BJ (cell line): ENCODE data around the gene COL23A1. TPM values are rescaled to one million over a fixed set of nuclear protein-coding genes. Genes with fewer than 3 reads are reported as not detected.

Source experiments
- CTCF ChIA-PET: fragments of 350-600 bp; formaldehyde crosslinking; extraction: SDS; loops from one replicate; lab custom pipeline; 2021; ENCODE audit warnings: antibody characterized with exemption, inconsistent platforms; lab: Yijun Ruan, JAX
- POLR2A ChIA-PET: fragments of 300-600 bp; sonication (Branson Sonifier 250); formaldehyde crosslinking; extraction: SDS; loops from one replicate; lab custom pipeline; 2021; ENCODE audit warnings: antibody characterized with exemption; lab: Charles Lee
- DNase-seq: peaks from one replicate; pipeline ENCODE4 v3.0.0-alpha.2; 2011; ENCODE audit warnings: low read depth
- H3K27me3 ChIP-seq: 2 replicates; pipeline ENCODE4 v1.6.0; 2011; ENCODE audit warnings: low read length; ENCODE audit not compliant: control insufficient read depth, insufficient read depth
- H3K36me3 ChIP-seq: 2 replicates; pipeline ENCODE4 v1.5.1; 2011; ENCODE audit warnings: low read length; ENCODE audit not compliant: control insufficient read depth, insufficient read depth
- H3K4me3 ChIP-seq: 2 replicates; pipeline ENCODE4 v1.5.1; 2011; ENCODE audit warnings: low read depth, mild to moderate bottlenecking, control low read depth, low read length
- CTCF ChIP-seq: IDR thresholded peaks from 2 replicates; pipeline ENCODE4 v1.5.1; 2011; ENCODE audit warnings: low read depth, mild to moderate bottlenecking, control low read depth, inconsistent platforms, low read length, moderate library complexity; ENCODE audit not compliant: insufficient read depth
- polyA plus RNA-seq: library from polyadenylated mRNA; depleted of rRNA; stranded (reverse); fragments of >200 nt; gene quantifications from 2 replicates; pipeline ENCODE4 v1.2.3, GENCODE V29; 2011

The COL23A1 gene
- polyA plus RNA-seq, 1 experiment, result not detected

GRCh38 chr5:178422400-178422775 lies 167.8 kb downstream of the COL23A1 start:
- H3K4me3 ChIP-seq, result no peak overlapping the region
- no peaks in the 10 kb centered on the region for H3K27me3 ChIP-seq
- CTCF ChIA-PET, result no interaction called here
- POLR2A ChIA-PET, result no interaction called here
- no peak for TF ChIP-seq CTCF
- DNase-seq, result no peak
- no peaks in the 10 kb centered on the region for H3K36me3 ChIP-seq

GRCh38 chr5:178421699-178422399 lies 168.3 kb downstream of the COL23A1 start:
- no peak for DNase-seq
- H3K4me3 ChIP-seq, result no peak overlapping the region
- H3K36me3 ChIP-seq, result no peaks in the 10 kb centered on the region
- TF ChIP-seq CTCF, result no peak
- ChIA-PET CTCF (no interaction called here), POLR2A (no interaction called here)
- H3K27me3 ChIP-seq, result no peaks in the 10 kb centered on the region

- no peak for DNase-seq
- H3K27me3 ChIP-seq, result no peaks in the 10 kb centered on the region
- no peaks in the 10 kb centered on the region for H3K36me3 ChIP-seq
- H3K4me3 ChIP-seq, result no peak overlapping the region
- CTCF ChIA-PET, result no interaction called here
- POLR2A ChIA-PET, result no interaction called here
- no peak for TF ChIP-seq CTCF
These were observed 169.1 kb downstream of the COL23A1 start for GRCh38 chr5:178421128-178421527.

- no peak for DNase-seq
- no peak overlapping the region for H3K4me3 ChIP-seq
- CTCF ChIA-PET, result no interaction called here
- H3K36me3 ChIP-seq, result no peaks in the 10 kb centered on the region
- H3K27me3 ChIP-seq, result no peaks in the 10 kb centered on the region
- no peak for TF ChIP-seq CTCF
- POLR2A ChIA-PET, result no interaction called here
These were observed 169.8 kb downstream of the COL23A1 start for GRCh38 chr5:178420354-178420781.

GRCh38 chr5:178419651-178420050 lies 170.5 kb downstream of the COL23A1 start:
- no peak overlapping the region for H3K4me3 ChIP-seq
- CTCF ChIA-PET, result no interaction called here
- DNase-seq, result no peak
- H3K36me3 ChIP-seq, result no peaks in the 10 kb centered on the region
- TF ChIP-seq CTCF, result no peak
- POLR2A ChIA-PET, result no interaction called here
- no peaks in the 10 kb centered on the region for H3K27me3 ChIP-seq
